Measurements from ENCODE around the gene ADAMTSL1. TPM values are rescaled to one million over a fixed set of nuclear protein-coding genes. Genes with fewer than 3 reads are reported as not detected.

ADAMTSL1 gene
- total and polyA plus RNA-seq, 9 of the 15 experiments (the other 6 are each of a cell fraction or from before 2014, with no cell fraction given), result 0.01 TPM; not detected in 8

DNA sequence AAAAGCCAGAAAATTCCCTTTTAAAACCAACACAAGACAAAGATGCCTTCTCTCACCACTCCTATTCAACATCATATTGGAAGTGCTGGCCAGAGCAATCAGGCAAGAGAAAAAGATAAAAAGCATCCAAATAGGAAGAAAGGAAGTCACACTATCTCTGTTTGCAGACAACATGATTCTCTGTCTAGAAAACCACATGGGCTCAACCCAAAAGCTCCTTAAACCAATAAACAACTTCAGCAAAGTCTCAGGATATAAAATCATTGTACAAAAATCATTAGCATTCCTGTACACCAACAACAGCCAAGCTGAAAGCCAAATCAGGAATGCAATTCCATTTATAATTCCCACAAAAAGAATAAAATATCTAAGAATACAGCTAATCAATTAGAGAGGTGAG is 112.0 kb downstream of the ADAMTSL1 start (continued):
- TF ChIP-seq, protein P1, sequence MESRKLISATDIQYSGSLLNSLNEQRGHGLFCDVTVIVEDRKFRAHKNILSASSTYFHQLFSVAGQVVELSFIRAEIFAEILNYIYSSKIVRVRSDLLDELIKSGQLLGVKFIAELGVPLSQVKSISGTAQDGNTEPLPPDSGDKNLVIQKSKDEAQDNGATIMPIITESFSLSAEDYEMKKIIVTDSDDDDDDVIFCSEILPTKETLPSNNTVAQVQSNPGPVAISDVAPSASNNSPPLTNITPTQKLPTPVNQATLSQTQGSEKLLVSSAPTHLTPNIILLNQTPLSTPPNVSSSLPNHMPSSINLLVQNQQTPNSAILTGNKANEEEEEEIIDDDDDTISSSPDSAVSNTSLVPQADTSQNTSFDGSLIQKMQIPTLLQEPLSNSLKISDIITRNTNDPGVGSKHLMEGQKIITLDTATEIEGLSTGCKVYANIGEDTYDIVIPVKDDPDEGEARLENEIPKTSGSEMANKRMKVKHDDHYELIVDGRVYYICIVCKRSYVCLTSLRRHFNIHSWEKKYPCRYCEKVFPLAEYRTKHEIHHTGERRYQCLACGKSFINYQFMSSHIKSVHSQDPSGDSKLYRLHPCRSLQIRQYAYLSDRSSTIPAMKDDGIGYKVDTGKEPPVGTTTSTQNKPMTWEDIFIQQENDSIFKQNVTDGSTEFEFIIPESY (CRISPR knock-in tag; IDR thresholded peaks at IDR 0.05), result no peak
- TF ChIP-seq ZEB2 (IDR thresholded peaks at IDR 0.05) (no peak), ZNF239 (CRISPR knock-in tag; IDR thresholded peaks at IDR 0.05) (no peak), RAD51 (IDR thresholded peaks at IDR 0.05; ENCODE audit: borderline replicate concordance, low read depth) (no peak)
- TF ChIP-seq, protein P2, sequence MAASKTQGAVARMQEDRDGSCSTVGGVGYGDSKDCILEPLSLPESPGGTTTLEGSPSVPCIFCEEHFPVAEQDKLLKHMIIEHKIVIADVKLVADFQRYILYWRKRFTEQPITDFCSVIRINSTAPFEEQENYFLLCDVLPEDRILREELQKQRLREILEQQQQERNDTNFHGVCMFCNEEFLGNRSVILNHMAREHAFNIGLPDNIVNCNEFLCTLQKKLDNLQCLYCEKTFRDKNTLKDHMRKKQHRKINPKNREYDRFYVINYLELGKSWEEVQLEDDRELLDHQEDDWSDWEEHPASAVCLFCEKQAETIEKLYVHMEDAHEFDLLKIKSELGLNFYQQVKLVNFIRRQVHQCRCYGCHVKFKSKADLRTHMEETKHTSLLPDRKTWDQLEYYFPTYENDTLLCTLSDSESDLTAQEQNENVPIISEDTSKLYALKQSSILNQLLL (CRISPR knock-in tag; IDR thresholded peaks at IDR 0.05; ENCODE audit: borderline replicate concordance), result no peak
- TF ChIP-seq, protein P3, sequence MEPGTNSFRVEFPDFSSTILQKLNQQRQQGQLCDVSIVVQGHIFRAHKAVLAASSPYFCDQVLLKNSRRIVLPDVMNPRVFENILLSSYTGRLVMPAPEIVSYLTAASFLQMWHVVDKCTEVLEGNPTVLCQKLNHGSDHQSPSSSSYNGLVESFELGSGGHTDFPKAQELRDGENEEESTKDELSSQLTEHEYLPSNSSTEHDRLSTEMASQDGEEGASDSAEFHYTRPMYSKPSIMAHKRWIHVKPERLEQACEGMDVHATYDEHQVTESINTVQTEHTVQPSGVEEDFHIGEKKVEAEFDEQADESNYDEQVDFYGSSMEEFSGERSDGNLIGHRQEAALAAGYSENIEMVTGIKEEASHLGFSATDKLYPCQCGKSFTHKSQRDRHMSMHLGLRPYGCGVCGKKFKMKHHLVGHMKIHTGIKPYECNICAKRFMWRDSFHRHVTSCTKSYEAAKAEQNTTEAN (CRISPR knock-in tag; IDR thresholded peaks at IDR 0.05), result no peak

DNA sequence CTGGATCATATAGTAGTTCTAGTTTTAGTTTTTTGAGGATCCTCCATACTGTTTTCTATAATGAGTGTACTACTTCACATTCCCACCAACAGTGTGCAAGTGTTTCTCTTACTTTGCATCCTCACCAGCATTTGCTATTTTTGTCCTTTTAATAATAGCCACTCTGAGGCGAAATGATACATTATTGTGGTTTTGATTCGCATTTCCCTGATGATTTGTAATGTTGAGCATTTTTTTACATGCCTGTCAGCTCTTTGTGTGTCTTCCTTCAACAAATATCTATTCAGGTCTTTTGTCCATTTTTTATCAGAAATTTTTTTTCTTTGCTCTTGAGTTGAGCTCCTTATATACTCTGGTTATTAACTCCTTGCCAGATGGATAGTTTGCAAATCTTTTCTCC is 114.0 kb downstream of the ADAMTSL1 start:
- H3K4me3 ChIP-seq, result no peak overlapping the region
- in situ Hi-C loops (cut with MboI), result no loop called here
- H2AFZ ChIP-seq (ENCODE audit: low read depth, low read length), result no peak overlapping the region
- no peaks in the 10 kb centered on the region for H3K9me1 ChIP-seq (ENCODE audit: control insufficient read depth, insufficient read depth, low read length)
- ATAC-seq (no peak), DNase-seq (ENCODE audit: extremely low read depth in 1 of 4, low spot score in 3 of 4) (no peak), FAIRE-seq (no peak)
- H3K9me3 ChIP-seq (replicated peaks; ENCODE audit: control insufficient read depth, insufficient read depth, low read depth, low read length), result no peaks in the 10 kb centered on the region
- intact Hi-C loops (cut with micrococcal nuclease), result no loop called here
- H3K79me2 ChIP-seq (ENCODE audit: control insufficient read depth, insufficient read depth, low read length), result no peaks in the 10 kb centered on the region
- no peaks in the 10 kb centered on the region for H3K4me1 ChIP-seq (replicated peaks in 1 of 2; ENCODE audit: control insufficient read depth in 2 of 2, insufficient read depth in 2 of 2, low read length in 2 of 2)
- ChIA-PET CTCF (ENCODE audit: low intra/inter-chr PET ratio) (no interaction called here), POLR2A (no interaction called here)
- WGBS (ENCODE audit: insufficient coverage, low coverage, missing lambda C conversion rate), result 0% methylated on average over 2 of the region's 2 CpGs
- no peaks in the 10 kb centered on the region for H3K27me3 ChIP-seq (ENCODE audit: control insufficient read depth in 2 of 2, insufficient read depth in 2 of 2, low read length in 2 of 2)
- H3K27ac ChIP-seq (ENCODE audit: extremely low read depth, low read depth, low read length), result no peak overlapping the region
- no peak overlapping the region for H3K4me2 ChIP-seq (ENCODE audit: insufficient read depth, low read length)
- no peaks in the 10 kb centered on the region for H4K20me1 ChIP-seq (replicated peaks; ENCODE audit: control insufficient read depth, insufficient read depth, low read length)
- BruUV-seq (replicated peaks), result no TSS peak
- H3K36me3 ChIP-seq (ENCODE audit: control insufficient read depth, insufficient read depth, low read length), result no peaks in the 10 kb centered on the region
- no peak overlapping the region for H3K9ac ChIP-seq (ENCODE audit: insufficient read depth in 1 of 2, low read depth in 2 of 2, low read length in 2 of 2)
- no peak for TF ChIP-seq IRF2 (CRISPR knock-in tag; IDR thresholded peaks at IDR 0.05)
- TF ChIP-seq POLR3A (IDR thresholded peaks at IDR 0.05; ENCODE audit: borderline replicate concordance, extremely low read depth, insufficient read depth, insufficient read length), result no peak
- TF ChIP-seq GTF2A2 (tag; IDR thresholded peaks at IDR 0.05), result no peak
- TF ChIP-seq, protein P4, sequence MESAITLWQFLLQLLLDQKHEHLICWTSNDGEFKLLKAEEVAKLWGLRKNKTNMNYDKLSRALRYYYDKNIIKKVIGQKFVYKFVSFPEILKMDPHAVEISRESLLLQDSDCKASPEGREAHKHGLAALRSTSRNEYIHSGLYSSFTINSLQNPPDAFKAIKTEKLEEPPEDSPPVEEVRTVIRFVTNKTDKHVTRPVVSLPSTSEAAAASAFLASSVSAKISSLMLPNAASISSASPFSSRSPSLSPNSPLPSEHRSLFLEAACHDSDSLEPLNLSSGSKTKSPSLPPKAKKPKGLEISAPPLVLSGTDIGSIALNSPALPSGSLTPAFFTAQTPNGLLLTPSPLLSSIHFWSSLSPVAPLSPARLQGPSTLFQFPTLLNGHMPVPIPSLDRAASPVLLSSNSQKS (CRISPR knock-in tag; IDR thresholded peaks at IDR 0.05), result no peak
- no peak for TF ChIP-seq CHD1 (IDR thresholded peaks at IDR 0.05; ENCODE audit: low read length)
- TF ChIP-seq, protein P5, sequence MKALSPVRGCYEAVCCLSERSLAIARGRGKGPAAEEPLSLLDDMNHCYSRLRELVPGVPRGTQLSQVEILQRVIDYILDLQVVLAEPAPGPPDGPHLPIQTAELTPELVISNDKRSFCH (CRISPR knock-in tag; IDR thresholded peaks at IDR 0.05), result no peak
- TF ChIP-seq, protein P5 (tag; IDR thresholded peaks at IDR 0.05), result no peak
- TF ChIP-seq ZKSCAN3 (CRISPR knock-in tag; IDR thresholded peaks at IDR 0.05), result no peak
- TF ChIP-seq KDM4B (IDR thresholded peaks at IDR 0.05; ENCODE audit: borderline replicate concordance in 2 of 2, low read depth in 1 of 2), result no peak
- no peak for TF ChIP-seq CBFA2T2 (conservative IDR thresholded peaks at IDR 0.05)
- TF ChIP-seq ZNF24 (IDR thresholded peaks at IDR 0.05), result no peak
- TF ChIP-seq ATF7 (IDR thresholded peaks at IDR 0.05), result no peak

All from K562 (cell line).